CD4-positive, alpha-beta T cell treated with Interferon gamma for 1 hour (primary cell): ENCODE data around the gene GUCY2C.

Experiments used
- DNase-seq: peaks from one replicate; pipeline ENCODE4 v3.0.0-alpha.2; 2020

Gene GUCY2C

GRCh38 chr12:14618983-14619382, 77.4 kb downstream of the GUCY2C start:
- DNase-seq, result no peak

- DNase-seq, result peak; percentile 15
Measured at GRCh38 chr12:14614704-14615121, 81.7 kb downstream of the GUCY2C start.

GRCh38 chr12:14613718-14614117, 82.7 kb downstream of the GUCY2C start:
- DNase-seq, result peak; percentile 39

GRCh38 chr12:14612898-14613445, 83.4 kb downstream of the GUCY2C start:
- DNase-seq, result no peak

GRCh38 chr12:14612250-14612649, 84.1 kb downstream of the GUCY2C start:
- DNase-seq, result no peak

- DNase-seq, result no peak
Measured at GRCh38 chr12:14611640-14612203, 84.7 kb downstream of the GUCY2C start.

- DNase-seq, result no peak
Measured at GRCh38 chr12:14607568-14607967, 88.8 kb downstream of the GUCY2C start.

GRCh38 chr12:14605401-14605989, 90.9 kb downstream of the GUCY2C start:
- no peak for DNase-seq

- no peak for DNase-seq
Measured at GRCh38 chr12:14601692-14602478, 94.5 kb downstream of the GUCY2C start.

GRCh38 chr12:14597480-14597879, 98.9 kb downstream of the GUCY2C start:
- no peak for DNase-seq

- DNase-seq, result no peak
Measured at GRCh38 chr12:14591719-14592118, 104.7 kb downstream of the GUCY2C start.

GRCh38 chr12:14589169-14590004, 107.0 kb downstream of the GUCY2C start:
- DNase-seq, result no peak

GRCh38 chr12:14588571-14588970, 107.8 kb downstream of the GUCY2C start:
- no peak for DNase-seq

GRCh38 chr12:14578646-14579045, 117.8 kb downstream of the GUCY2C start:
- no peak for DNase-seq

- no peak for DNase-seq
Measured at GRCh38 chr12:14577344-14577743, 119.1 kb downstream of the GUCY2C start.

- no peak for DNase-seq
Measured at GRCh38 chr12:14576896-14577295, 119.5 kb downstream of the GUCY2C start.

GRCh38 chr12:14575585-14575984, 120.8 kb downstream of the GUCY2C start:
- no peak for DNase-seq

- DNase-seq, result no peak
Measured at GRCh38 chr12:14573118-14573517, 123.3 kb downstream of the GUCY2C start.

GRCh38 chr12:14572401-14572800, 124.0 kb downstream of the GUCY2C start:
- DNase-seq, result no peak

- no peak for DNase-seq
Measured at GRCh38 chr12:14571779-14572178, 124.6 kb downstream of the GUCY2C start.

GRCh38 chr12:14570231-14570630, 126.2 kb downstream of the GUCY2C start:
- DNase-seq, result no peak

GRCh38 chr12:14567351-14568162, 128.8 kb downstream of the GUCY2C start, which contains the start of gene PLBD1:
Gene PLBD1, minus strand, starts transcription at chr12:14567883. Its CDS starts 187 bp downstream, at chr12:14567696.
- peak; percentile 62 for DNase-seq
